Stimulated activated CD4-positive, alpha-beta T cell treated with anti-CD3 and anti-CD28 coated beads, Interleukin-15, amount 100 ng/mL, for 1 hour (primary cell): Measurements from ENCODE around the gene OSM.

Experiments used
- DNase-seq, 2 donors: peaks; one replicate each; pipeline ENCODE4 v3.0.0-alpha.2; 2020; ENCODE audit warnings: low read depth in 1 of 2, low spot score in 1 of 2

Gene OSM

DNA sequence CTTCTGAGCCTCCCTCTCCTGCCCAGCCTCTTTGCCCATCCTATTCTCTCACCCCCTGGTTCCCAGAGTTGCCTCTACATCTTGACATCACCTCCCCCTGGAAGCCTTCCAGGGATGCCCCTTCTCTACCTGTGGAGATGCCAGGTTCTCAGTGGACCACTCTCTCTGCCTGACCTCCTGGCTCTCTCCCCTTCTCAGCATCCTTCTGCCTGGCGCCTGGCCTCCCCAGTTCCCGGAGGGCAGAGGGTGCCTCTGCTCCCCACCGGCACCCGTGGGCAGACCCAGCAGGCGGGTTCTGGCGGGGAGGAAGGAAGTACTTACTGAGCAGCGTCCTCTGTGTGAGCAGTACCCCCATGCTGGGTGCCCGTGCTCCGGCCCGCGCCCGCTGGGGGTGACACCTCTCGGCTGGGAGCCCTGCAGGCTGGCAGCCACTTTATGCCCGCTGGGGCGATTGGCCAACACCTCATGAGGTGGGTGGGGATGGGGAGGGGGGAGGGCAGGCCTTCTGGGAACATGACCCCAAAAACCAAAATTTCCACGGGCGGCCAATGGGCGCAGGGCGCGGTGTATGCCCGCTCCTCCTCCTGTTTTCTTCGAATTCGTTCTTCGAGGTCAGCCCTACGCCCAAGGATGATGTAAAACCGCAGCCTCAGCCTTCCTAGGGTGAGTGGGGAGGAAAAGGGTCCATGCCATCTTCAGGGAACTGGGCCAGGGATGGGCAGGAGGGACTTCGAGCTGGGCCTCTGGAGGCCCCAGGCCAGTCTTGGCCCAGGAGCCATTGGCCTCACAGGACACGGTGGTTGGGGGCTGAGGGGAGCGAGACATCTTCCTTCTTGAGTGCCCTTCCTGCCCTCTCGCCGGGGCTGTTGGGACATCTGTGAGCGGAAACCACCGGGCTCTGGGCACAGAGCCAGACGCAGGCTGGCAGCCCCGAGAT lies at the start of gene OSM:
OSM (minus strand) TSS at position 407 of the 937 bp plus-strand sequence; CDS start at position 355, 52 bp downstream.
- DNase-seq: peak; percentile 41 to 53

- DNase-seq: no peak
These were observed 49.4 kb upstream of the OSM start for GRCh38 chr22:30315962-30316576.

- peak in 1 of 2 donors; percentile 16 for DNase-seq
These were observed 48.3 kb upstream of the OSM start for GRCh38 chr22:30314915-30315314.

DNA sequence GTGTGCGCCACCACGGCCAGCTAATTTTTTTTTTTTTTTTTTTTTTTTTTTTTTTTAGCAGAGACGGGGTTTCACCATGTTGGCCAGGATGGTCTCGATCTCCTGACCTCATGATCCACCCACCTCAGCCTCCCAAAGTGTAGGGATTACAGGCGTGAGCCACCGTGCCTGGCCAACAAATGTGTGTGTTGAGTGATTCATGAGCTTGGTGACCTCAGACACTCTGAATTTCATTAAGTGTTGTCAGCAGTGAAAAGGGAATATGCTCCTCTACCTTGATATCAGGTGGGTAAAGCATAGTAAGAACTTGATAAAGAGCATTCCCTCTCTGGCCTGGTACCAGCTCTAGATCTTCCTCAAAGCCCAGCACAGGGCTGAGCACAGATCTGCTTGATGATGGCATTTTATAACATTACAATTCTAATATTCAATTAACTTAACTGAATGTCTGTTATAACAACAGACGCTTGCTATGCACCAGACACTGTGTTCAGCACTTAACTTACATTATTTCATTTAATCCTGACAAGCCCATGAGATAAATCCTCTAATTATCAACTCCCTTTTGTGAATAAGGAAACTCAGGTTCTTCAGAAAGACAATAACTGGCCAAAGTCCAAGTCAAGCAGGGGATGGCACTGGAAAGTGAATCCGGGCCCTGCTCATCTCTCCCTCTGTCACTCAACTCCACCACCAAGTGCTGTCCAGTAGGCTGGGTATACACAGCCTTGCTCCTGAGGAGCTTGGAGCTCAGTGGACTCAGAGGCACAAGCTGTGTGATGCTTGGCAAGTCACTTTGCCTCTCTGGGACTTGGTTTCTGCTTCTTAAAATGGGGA lies 47.1 kb upstream of the OSM start:
- no peak for DNase-seq

DNA sequence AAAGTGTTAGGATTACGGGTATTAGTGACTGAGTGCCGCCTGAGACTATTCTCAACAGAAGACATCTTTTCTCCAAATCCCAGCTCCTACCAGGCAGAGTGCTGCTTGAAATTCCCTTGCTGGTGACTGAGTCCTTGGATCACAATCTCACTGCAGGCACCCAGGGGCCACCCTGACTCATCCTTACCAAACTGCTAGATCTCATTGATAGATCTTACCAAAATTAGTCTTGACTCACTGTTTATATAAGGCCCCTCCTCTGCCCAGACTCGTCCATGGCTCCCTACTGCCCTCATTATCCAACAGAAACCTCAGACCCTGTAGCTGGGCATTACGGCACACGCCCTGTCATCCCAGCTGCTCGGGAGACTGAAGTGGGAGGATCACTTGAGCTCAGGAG lies 45.4 kb upstream of the OSM start:
- DNase-seq: no peak

GRCh38 chr22:30310881-30311771 lies 44.5 kb upstream of the OSM start:
- no peak for DNase-seq

DNA sequence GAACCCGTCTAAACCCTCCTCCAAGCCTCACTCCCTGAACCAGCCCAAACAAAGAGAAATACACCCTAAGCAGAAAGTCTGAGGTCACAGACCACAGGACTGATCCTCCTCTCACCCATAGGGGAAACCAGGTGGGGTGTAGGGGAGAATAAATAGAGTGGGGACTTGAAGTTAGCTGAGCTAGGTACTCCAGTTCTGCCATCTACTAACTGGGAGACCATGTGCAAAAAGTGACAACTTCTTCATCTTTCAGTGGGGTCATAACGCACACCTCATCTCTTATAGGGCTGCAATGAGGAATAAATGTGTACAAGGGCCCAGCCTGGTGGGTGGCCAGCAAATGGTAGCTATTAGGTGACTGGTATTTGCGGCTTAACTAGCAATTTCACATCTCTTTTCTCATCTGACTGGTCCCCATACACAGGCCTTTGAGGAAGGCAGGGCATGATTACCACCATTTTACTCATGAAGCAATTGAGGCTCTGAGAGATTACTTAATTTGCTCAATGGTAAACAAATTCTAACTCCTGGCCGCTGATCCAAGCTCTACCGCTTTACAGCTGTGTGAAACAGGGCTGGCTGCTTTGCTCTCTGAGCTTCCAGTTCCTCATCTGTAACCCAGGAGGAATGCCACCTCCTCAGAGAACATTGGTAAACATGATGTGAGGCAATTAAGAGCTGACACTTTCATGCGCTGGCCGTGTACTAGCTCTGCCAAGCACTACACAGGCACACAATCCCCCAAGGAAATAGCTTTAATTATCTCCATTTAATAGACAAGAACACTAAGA lies 43.5 kb upstream of the OSM start:
- DNase-seq: no peak

DNA sequence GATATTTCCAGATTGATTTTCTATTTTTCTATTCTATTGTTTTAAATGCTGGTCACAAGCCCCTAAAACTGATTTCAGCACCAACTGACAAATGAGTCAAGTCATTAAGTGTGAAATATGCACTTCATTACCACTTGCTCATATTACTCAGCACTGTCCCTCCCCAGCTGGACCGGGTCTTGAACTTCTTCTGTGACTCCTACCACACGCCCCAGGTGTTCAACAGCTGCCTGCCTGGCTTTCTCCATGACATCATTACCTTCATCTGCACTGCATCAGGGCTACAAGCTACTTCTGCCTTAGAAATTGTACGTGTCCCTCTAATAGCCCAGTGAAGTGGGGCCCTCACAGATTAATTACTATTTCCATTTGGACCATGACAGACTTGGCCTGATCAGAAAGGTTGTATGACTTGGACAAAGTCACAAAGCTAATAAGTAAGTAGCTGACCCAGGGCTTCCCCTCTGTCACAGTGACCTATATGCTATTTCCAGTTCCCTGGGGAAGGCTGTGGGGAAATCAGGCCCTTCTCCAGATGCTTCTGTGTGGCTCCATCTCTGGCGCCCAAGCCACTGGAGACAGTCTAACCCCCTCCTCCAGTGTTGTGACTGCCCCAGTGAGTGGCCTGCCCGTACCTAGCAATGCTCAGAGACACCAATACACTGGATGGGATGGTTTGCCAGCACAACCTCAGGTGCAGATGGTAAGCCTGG lies 42.0 kb upstream of the OSM start:
- DNase-seq: no peak

GRCh38 chr22:30308093-30308492 lies 41.4 kb upstream of the OSM start:
- DNase-seq: no peak

GRCh38 chr22:30307041-30307574 lies 40.5 kb upstream of the OSM start:
- DNase-seq: no peak

DNA sequence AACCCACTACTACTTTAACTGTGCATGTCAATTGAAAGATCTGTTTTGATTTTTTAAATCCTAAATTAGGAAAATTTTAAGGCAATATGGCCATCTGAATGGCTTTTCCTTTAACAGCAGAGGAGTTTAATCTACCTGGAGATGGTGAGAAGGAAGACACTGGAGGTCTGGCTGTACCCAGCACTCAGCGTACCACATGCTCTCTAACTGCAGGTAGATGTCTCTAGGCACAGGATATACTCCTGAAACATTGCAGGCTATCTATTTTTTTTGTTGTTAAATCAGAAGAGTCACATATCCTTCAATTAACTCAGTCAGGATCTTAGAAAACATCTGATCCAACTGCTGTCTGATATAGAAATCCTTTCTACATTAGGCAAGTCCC lies 40.0 kb upstream of the OSM start:
- no peak for DNase-seq

- DNase-seq: no peak
These were observed 39.4 kb upstream of the OSM start for GRCh38 chr22:30305906-30306626.

DNA sequence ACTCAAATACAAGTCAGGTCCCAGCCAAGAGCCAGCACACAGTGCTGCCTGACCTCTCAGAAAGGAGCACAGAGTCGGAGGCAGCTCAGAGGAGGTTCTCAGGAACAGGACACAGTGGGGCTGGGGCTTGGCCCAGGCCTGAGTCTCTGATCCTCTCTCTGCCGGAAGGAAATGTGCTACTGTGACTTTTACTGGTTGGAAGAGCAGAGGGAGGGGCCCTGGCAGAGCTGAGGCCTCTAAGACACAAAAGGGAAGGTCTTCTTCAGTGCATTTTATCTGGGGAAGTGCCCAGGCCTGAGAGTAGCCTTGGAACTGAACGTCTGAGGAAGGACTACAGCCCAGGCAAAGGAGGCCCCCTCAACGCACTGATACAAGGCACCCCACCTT lies 38.9 kb upstream of the OSM start:
- DNase-seq: peak in 1 of 2 donors; percentile 26

DNA sequence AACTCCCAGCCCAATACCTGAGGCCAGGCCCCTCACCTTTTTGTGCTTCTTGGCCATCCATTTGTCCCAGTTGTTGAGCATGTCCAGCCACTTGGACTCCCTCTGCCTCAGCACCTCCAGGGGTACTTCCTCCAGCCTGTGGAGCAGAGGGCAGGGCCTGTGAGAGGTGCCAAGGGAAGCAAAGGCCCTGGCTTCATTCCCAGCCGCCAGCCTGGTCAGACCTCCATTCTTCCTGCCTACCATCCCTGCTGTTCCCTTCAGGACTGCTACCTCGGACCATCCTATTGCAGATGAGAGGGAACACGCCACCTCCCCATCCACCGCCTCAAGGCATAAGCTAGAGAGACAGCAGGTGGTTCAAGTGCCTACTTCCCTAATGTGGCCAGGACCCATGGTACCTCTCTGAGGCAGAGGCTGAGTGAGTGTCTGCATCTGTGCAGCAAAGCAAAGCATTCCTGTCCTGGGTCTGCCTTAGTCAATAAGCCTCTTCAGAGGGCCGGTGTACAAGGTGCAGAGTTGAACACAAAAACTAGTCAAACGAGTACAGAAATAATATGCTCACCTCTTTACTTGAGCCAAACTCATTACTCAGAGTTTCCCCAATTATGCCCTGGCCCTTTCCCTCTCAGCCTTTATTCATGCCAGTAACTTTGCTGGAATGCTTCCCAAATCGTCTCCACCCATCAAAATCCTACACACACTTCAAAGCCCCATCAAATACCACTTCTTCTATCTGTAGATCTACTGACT lies 38.0 kb upstream of the OSM start:
- no peak for DNase-seq

DNA sequence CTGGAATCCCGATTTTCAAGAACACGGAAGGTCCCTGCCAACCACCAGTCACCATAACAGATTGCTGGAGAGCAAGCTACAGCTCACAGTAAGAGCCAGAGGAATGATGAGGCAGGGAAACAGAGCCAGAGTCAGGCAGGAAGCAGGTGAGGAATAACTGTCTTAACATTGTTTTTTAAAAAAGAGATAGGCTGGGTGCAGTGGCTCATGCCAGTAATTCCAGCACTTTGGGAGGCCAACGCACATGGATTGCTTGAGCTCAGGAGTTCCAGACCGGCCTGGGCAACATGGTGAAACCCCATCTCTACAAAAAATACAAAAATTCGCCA lies 36.1 kb upstream of the OSM start:
- no peak for DNase-seq

DNA sequence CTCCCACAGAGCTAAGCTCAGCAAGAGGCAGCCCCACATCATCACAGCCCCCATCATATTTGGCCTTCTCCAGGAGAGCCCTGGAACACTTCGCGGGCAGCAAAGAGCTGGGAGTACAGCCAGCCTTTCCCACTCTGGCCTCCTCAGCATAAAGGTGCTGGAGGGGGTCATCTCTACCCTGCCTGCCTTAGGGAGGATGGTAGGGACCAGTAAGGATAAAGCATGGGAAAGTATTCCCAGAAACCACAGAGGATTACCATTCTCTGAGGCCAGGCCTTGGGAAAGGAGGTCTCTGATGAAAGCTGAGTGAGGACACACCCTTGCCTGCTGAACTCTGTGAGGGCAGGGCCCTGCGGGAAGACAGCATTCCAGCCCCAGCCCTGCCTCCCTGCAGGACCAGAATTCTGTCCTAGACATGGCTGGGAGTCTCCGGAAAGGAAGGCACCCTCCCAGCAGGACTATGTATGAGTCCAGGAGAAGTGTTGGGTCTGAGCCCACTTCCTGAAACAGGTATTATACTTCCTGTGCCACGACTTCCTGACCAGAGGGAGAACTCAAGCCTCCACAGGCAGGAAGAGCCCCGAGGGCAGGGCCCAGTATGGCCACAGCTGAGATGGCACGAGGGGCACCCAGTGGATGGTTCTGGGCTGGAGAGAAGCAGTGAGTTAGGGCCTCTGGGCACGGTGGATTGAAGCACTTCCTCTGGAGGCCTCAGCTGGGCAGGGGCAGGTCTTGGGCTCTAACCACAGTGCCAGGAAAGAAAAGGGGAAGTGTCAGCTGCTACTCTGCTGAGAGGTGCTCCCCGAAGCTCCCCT lies 35.6 kb upstream of the OSM start:
- no peak for DNase-seq

DNA sequence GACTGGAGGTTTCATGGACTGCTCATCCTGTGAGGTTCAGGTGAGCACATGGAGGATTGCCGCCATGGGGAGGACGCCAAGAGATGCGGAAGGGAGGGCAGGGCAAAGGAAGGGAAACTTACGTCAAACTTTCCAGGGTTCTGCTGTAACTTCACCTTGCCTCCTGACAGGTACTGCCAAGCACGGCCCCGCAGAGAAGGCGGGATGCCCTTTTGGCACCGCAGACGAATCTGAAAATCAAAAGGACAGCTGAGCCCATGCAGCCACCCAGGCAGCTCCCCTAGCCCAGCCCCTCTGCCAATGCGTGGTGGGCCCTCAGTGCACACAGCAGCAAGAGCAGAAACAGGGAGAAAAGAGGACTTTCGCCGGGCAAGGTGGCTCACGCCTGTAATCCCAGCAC lies 32.7 kb upstream of the OSM start:
- DNase-seq: no peak
